GM18868 (cell line): ENCODE data around the gene ZNF646.

ENCODE experiments used
- ATAC-seq: cut with Tn5 transposase; IDR thresholded peaks from one replicate; pipeline ENCODE4 v1.9.1; 2021; ENCODE audit warnings: mild to moderate bottlenecking, moderate library complexity; ENCODE audit not compliant: unreplicated experiment

The ZNF646 gene

DNA sequence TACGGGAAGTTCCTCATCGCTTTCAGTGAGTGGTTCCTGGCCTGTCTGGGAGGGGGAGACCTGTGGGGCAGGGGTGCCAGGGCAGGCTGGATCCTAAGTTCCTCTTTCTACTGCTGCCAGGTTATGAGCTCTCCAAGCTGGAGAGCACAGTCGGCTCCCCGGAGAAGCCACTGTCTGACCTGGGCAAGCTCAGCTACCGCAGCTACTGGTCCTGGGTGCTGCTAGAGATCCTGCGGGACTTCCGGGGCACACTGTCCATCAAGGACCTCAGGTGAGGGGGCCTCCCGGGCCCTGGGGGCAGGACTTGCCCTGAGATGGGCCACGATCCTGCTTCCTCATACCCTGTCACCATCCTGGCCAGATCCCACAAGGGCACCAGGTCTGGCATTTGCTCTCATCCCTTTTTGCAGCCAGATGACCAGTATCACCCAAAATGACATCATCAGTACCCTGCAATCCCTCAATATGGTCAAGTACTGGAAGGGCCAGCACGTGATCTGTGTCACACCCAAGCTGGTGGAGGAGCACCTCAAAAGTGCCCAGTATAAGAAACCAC lies 56.2 kb downstream of the ZNF646 start:
- no peak for ATAC-seq

DNA sequence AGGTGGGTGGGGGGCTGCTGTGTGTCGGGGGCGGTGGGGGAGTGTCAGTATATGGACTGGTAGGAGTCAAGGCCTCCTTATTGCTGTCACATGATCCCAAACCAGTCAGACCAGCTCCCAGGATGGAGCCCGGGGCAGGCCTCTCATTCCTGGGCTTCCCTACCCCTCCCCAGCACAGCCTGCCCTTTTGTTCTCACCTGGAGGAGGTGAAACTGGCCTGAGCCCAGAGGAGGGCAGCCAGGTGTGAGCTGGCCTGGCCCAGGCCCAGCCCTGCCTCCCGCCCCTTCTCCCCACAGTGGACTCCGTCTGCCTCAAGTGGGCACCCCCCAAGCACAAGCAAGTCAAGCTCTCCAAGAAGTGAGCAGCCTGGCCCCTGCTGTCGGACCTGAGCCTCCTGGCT lies 56.7 kb downstream of the ZNF646 start:
- no peak for ATAC-seq

- ATAC-seq = no peak
Measured at GRCh38 chr16:31131416-31131815, 57.2 kb downstream of the ZNF646 start.

DNA sequence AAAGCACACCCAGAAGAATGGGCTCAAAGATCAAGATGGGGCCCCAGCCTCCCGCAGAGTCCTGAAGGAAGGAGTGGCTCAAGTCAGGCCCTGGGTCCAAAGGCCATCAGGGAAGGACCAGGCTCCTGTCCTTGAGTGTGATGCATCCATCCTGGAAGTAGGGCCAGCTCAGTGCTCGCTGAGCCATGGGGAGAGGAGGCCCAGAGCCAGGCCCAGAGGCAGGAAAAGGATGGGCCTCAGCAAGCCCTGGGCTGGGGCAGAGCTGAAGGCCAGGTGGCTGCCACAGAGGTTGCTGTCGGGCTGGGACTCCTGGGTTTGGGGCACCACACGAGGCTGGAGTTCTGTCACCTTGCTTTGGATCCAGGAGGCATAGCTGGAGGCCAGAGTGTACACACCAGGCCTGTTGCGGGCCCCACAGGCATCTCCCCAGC lies 57.6 kb downstream of the ZNF646 start:
- no peak for ATAC-seq

DNA sequence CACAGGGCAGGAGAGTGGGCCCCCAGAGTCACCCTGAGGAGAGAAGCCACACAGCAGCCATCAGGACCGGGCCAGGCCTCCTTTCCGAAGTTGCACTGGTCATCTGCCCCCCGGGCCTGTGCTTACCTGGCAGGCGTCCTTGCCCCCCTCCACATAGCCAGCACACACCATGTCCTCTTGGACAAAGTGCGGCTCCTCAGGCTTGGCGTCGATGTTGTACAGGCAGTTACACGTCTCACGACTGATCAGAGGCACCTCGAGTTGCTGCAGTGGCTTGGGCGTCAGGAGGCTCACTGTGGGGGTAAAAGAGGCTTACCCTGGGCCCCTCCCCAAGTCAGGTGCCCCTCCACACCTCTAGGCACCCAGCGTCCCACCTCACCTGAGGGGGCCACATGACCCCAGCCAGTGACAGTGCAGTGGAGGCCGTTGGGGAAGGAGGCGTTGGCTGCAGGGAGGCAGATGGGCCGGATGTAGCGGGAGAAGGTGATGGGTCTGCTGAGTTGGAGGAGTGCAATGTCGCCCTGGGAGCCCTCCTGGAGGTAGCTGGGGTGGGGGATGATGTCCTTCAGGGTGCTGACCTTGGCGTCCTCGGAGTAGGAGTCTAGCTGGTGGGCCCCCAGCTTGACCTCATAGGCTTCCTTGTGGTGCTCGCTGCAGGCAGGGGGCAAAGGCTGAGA lies 58.2 kb downstream of the ZNF646 start:
- ATAC-seq = no peak

DNA sequence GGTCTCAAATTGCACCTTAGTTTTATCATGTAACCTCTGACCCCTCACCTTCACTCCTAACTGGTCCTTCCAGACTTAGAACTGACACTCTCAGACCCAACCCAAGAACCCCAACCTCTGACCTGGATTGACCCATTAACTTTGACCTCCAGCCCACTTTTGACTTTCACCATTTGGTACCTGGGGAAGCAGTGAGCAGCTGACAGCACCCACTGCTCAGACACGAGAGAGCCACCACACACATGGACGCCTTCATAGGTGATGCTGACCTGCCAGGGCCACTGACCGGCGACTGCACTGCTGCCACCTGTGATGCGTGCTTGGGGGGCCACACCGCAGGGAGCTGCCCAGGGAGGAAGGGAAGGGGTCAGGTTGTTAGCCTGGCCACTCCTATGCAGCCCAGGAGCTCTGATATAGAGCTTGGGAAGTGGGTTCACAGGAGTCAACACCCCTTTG lies 58.9 kb downstream of the ZNF646 start:
- ATAC-seq = no peak
